Stimulated activated CD4-positive, alpha-beta T cell treated with anti-CD3 and anti-CD28 coated beads, Interleukin-1b, Interleukin-23, amount 100 ng/mL, for 1 hour (primary cell): ENCODE data around the gene RHOU.
"Not testable (repeated sequence)": the region's sequence is repeated elsewhere in the genome, so short reads cannot be mapped to it uniquely, and the experiment has no call there.

Experiments
- DNase-seq, 2 donors: peaks; one replicate each; pipeline ENCODE4 v3.0.0-alpha.2; 2020; ENCODE audit warnings: low read depth in 2 of 2

RHOU gene

GRCh38 chr1:228734881-228735801 lies at the start of gene RHOU:
RHOU (plus strand) TSS chr1:228735479; CDS start chr1:228735743, 264 bp downstream.
- DNase-seq, result peak; percentile 27 to 47

- DNase-seq, result no peak
These were observed 47.7 kb upstream of the RHOU start for GRCh38 chr1:228687587-228687986.

GRCh38 chr1:228689255-228689654 lies 46.0 kb upstream of the RHOU start:
- no peak for DNase-seq

- DNase-seq, result no peak
These were observed 44.1 kb upstream of the RHOU start for GRCh38 chr1:228691211-228691610.

DNA sequence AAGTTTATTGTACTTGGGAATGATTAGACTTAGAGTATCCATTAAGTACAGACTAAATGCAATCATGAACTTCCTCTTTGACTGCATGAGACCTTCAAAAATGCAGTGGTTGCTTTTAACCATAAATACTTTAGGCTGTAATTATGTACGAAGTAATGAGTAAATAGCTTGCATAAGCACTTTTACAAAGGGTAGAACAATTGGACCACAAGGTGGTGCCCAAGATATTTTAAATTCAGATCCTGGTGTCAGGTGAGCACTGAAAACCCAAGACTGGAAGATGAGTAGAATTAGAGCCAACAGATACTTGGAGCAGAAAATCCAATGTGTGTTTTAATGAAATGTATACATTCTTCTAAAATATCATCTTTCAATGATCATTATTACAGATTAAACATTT lies 43.4 kb upstream of the RHOU start:
- DNase-seq, result no peak

- not testable (repeated sequence) for DNase-seq
These were observed 40.8 kb upstream of the RHOU start for GRCh38 chr1:228694447-228694846.

- no peak for DNase-seq
These were observed 40.0 kb upstream of the RHOU start for GRCh38 chr1:228695015-228695955.

DNA sequence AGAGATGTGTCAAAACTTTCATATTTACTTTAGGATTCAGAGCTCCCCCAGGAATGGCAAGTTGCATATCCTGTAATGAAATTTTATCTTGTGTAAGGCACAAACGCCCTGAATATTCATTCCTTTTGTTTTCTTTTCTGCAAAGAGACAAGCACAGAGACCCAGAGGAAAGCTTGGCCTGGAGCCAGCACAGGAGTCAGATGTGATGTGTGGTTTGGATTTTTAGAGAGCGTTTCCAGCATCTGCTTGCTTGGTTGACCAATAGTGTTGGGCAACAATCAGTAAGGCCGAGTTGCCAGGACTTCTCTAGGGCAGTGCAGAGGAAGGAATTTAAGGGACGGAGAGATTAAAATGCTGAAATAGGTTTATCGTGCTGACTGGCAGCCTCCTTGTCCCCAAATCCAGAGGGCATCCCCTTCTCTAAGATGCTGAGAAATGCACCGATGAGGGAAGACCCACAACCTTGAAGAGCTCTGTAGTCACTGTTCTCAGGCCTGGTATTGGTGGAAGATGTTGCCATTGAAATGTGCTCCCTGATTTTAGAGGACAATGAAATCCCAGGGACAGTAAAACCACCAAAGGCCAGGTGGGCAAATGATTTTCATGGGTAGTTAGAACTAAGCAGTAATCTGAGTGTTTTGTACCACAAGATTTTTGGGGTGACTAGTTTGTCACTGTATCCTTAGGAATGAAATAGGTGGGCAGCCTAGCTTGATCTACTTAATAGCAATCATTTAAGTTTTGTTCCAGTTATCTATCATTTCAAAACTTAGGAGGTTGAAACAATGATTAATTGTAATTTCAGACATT lies 37.9 kb upstream of the RHOU start:
- DNase-seq, result no peak

DNA sequence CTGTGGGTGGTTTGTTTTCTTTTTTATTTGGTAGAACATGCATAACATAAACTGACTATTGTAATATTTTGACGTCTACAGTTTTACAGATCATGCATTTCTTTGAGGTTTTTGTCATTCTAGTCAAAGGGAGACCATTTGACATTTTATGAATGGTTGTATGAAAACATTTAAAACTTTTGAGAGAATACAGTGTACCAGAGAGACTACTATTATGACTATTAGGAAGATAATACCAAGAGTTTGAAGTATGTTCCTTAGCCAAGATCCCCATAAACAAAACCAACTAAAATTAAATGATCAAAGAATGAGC lies 37.3 kb upstream of the RHOU start:
- no peak for DNase-seq

DNA sequence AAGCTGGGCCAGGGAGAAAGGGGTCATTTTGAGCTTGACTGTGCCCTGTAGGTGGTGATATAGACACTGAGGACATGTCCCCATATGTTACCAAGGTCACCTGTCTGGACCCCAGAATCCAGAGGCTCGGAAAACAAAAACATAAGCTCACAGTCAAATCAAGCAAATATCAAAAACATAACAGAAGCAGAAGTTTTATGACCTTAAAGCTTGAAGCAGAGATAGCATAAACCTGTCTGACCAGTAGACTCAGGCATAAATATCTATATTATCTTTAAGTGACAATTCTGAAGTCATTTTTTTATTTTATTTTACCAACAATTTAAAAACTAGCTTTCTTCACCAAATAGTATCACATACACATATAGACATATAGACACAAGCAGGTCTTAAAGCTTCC lies 32.8 kb upstream of the RHOU start:
- DNase-seq, result no peak

- DNase-seq, result no peak
These were observed 29.0 kb upstream of the RHOU start for GRCh38 chr1:228706305-228706704.

GRCh38 chr1:228717081-228717480 lies 18.2 kb upstream of the RHOU start:
- no peak for DNase-seq

GRCh38 chr1:228721407-228721806 lies 13.9 kb upstream of the RHOU start:
- no peak for DNase-seq

GRCh38 chr1:228723287-228723686 lies 12.0 kb upstream of the RHOU start:
- DNase-seq, result no peak

- no peak for DNase-seq
These were observed 11.4 kb upstream of the RHOU start for GRCh38 chr1:228723921-228724320.

- no peak for DNase-seq
These were observed 10.1 kb upstream of the RHOU start for GRCh38 chr1:228725178-228725577.

DNA sequence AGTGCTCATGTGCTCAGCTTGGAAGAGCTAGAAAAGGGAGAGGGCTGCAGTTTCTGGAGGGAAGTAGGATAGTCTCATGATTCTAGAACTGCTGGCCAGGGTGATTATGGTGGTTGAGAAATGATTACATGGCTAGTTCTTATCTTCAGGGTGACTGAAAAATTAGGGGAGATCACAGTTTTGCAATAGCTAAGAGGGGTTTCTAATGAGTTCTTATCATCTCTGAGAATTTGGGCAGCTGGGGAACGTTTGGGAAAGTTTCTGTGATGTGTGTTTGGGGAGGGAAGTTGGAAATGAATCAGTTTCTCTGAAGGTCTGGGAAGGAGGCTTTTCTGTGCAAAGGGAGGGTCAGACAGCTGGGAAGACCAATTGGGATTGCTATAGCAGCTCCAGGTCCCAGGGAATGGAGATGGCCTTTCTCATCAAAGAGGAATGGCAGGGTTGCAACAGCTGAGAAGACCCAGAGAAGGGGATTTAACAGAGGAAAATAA lies 7.6 kb upstream of the RHOU start:
- no peak for DNase-seq

GRCh38 chr1:228732426-228732825 lies 2.9 kb upstream of the RHOU start:
- DNase-seq, result no peak

GRCh38 chr1:228733576-228733975 lies 1.7 kb upstream of the RHOU start:
- no peak for DNase-seq

- no peak for DNase-seq
These were observed 750 bp downstream of the RHOU start for GRCh38 chr1:228735871-228736586.

- DNase-seq, result no peak
These were observed 1.7 kb downstream of the RHOU start for GRCh38 chr1:228736844-228737445.
